H1 (cell line): ENCODE data around the gene SNHG17. TPM values are rescaled to one million over a fixed set of nuclear protein-coding genes. Genes with fewer than 3 reads are reported as not detected.

Experiments used
- JUN ChIP-seq: IDR thresholded peaks from 2 replicates; pipeline ENCODE4 v1.6.1; 2011; ENCODE audit warnings: low read depth, mild to moderate bottlenecking, improper control_type of control experiment, low read length
- RAD21 ChIP-seq, 2 experiments: IDR thresholded peaks in 1 of 2; conservative IDR thresholded peaks in 1 of 2; 2 replicates each; pipeline ENCODE4 v1.6.1; 2011; ENCODE audit warnings: low read depth in 2 of 2, low read length in 2 of 2, improper control_type of control experiment in 1 of 2, inconsistent platforms in 1 of 2, mild to moderate bottlenecking in 1 of 2, moderate library complexity in 1 of 2
- polyA plus RNA-seq, 7 experiments: library from polyadenylated mRNA; depleted of rRNA in 3 of 7; stranded (reverse) in 5 of 7; unstranded in 2 of 7; fragments of >200 nt in 5 of 7; fragments of 200-250 nt in 2 of 7; gene quantifications; 1 replicate in 5 of 7; 2 replicates in 1 of 7; 4 replicates in 1 of 7; pipeline versions ENCODE4 v1.2.1 to v1.2.3, GENCODE V29; 2011 to 2013; ENCODE audit warnings: missing spikeins in 2 of 7, mixed read lengths in 2 of 7
- total RNA-seq: library from RNA; stranded (reverse); fragmentation: NEBNext Ultra II Directional; extraction: Animal tissue kit (Norgen Biotek cat#: 25700); gene quantifications from 2 replicates; pipeline ENCODE4 v1.2.1, GENCODE V29; 2021

Gene SNHG17
- total and polyA plus RNA-seq, 2 of the 8 experiments (the other 6 are each of a cell fraction or from before 2014, with no cell fraction given) = 59.4 to 59.8 TPM

DNA sequence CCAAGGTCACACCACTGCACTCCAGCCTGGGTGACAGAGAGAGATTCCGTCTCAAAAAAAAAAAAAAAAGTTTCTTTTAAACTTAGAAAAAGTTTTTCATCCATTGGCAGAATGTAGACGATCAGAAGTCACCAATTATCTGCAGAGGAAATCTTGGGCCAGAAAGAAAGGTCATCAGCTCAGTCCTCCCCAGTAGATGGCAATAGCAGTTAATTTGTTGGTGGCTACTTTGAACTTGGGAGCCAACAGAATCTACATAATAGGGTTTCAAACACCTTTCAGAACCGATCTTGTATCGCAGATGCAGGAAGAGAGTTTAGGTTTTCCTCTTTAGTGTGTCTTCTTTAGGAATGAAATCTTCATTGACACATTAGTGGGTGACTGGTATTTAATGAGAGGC is 47.2 kb downstream of the SNHG17 start (continued):
- TF ChIP-seq RAD21 (IDR thresholded peaks at IDR 0.05 in 1 of 2, conservative IDR thresholded peaks at IDR 0.05 in 1 of 2; ENCODE audit: low read depth in 2 of 2, low read length in 2 of 2) (peak; percentile 22 to 27; a peak in 3 of 4 replicates), JUN (no peak)
